ENCODE data around the gene POLD1.

GRCh38 chr19:50427318-50427925 lies 43.3 kb downstream of the POLD1 start:
- TF ChIP-seq, protein P1, sequence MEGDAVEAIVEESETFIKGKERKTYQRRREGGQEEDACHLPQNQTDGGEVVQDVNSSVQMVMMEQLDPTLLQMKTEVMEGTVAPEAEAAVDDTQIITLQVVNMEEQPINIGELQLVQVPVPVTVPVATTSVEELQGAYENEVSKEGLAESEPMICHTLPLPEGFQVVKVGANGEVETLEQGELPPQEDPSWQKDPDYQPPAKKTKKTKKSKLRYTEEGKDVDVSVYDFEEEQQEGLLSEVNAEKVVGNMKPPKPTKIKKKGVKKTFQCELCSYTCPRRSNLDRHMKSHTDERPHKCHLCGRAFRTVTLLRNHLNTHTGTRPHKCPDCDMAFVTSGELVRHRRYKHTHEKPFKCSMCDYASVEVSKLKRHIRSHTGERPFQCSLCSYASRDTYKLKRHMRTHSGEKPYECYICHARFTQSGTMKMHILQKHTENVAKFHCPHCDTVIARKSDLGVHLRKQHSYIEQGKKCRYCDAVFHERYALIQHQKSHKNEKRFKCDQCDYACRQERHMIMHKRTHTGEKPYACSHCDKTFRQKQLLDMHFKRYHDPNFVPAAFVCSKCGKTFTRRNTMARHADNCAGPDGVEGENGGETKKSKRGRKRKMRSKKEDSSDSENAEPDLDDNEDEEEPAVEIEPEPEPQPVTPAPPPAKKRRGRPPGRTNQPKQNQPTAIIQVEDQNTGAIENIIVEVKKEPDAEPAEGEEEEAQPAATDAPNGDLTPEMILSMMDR (IDR thresholded peaks at IDR 0.05; ENCODE audit: low read length): no peak
- no peak for TF ChIP-seq EZH2 (IDR thresholded peaks at IDR 0.05; ENCODE audit: borderline replicate concordance, low read length)
